ENCODE results near the gene SUPT16H.

DNA sequence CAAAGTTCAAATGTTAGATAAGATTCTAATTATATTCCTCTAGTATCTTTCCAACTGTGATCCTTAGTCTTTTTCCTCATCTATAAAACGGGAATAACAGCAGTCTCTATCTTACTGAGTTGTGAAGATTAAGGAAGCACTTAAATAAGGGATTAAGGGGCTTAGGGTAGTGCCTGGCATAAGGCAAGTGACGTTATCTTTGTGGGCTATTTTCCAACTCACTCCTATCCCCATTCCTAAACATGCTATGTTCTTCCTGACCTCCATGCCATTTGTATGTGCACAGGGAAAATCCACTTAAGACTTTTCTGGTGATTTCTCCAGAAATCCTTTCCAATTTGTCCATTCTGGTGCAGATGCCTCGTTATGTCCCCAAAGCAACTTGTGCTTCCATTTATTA lies 33.3 kb downstream of the SUPT16H start:
- TF ChIP-seq, protein P1, sequence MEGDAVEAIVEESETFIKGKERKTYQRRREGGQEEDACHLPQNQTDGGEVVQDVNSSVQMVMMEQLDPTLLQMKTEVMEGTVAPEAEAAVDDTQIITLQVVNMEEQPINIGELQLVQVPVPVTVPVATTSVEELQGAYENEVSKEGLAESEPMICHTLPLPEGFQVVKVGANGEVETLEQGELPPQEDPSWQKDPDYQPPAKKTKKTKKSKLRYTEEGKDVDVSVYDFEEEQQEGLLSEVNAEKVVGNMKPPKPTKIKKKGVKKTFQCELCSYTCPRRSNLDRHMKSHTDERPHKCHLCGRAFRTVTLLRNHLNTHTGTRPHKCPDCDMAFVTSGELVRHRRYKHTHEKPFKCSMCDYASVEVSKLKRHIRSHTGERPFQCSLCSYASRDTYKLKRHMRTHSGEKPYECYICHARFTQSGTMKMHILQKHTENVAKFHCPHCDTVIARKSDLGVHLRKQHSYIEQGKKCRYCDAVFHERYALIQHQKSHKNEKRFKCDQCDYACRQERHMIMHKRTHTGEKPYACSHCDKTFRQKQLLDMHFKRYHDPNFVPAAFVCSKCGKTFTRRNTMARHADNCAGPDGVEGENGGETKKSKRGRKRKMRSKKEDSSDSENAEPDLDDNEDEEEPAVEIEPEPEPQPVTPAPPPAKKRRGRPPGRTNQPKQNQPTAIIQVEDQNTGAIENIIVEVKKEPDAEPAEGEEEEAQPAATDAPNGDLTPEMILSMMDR (IDR thresholded peaks at IDR 0.05 in 4 of 5, conservative IDR thresholded peaks at IDR 0.05 in 1 of 5), result no peak
- TF ChIP-seq POLR2A (IDR thresholded peaks at IDR 0.05), result no peak

All from gastrocnemius medialis (tissue), 4 donors.